GM19043 (cell line): ENCODE results near the gene DZIP1.
A peak's percentile ranks its signal among the peaks of the same experiment; 100 is the strongest.
"Not testable (repeated sequence)": the region's sequence is repeated elsewhere in the genome, so short reads cannot be mapped to it uniquely, and the experiment has no call there.

Experiments used
- ATAC-seq: cut with Tn5 transposase; IDR thresholded peaks from one replicate; pipeline ENCODE4 v1.9.1; 2021; ENCODE audit warnings: low read depth; ENCODE audit not compliant: unreplicated experiment

Gene DZIP1

GRCh38 chr13:95603887-95604555 lies 40.5 kb downstream of the DZIP1 start:
- no peak for ATAC-seq

- no peak for ATAC-seq
Measured at GRCh38 chr13:95601906-95602305, 42.6 kb downstream of the DZIP1 start.

- ATAC-seq: no peak
Measured at GRCh38 chr13:95601216-95601615, 43.3 kb downstream of the DZIP1 start.

GRCh38 chr13:95596701-95597100 lies 47.8 kb downstream of the DZIP1 start:
- no peak for ATAC-seq

- ATAC-seq: no peak
Measured at GRCh38 chr13:95593462-95593861, 51.0 kb downstream of the DZIP1 start.

GRCh38 chr13:95588721-95589120 lies 55.8 kb downstream of the DZIP1 start:
- no peak for ATAC-seq

GRCh38 chr13:95588134-95588533 lies 56.4 kb downstream of the DZIP1 start:
- no peak for ATAC-seq

- no peak for ATAC-seq
Measured at GRCh38 chr13:95585867-95586266, 58.6 kb downstream of the DZIP1 start.

- ATAC-seq: peak; percentile 75
Measured at GRCh38 chr13:95579303-95579702, 65.2 kb downstream of the DZIP1 start.

- no peak for ATAC-seq
Measured at GRCh38 chr13:95573221-95573620, 71.3 kb downstream of the DZIP1 start.

- no peak for ATAC-seq
Measured at GRCh38 chr13:95571941-95572340, 72.6 kb downstream of the DZIP1 start.

- no peak for ATAC-seq
Measured at GRCh38 chr13:95570016-95570415, 74.5 kb downstream of the DZIP1 start.

GRCh38 chr13:95568131-95568530 lies 76.4 kb downstream of the DZIP1 start:
- no peak for ATAC-seq

- not testable (repeated sequence) for ATAC-seq
Measured at GRCh38 chr13:95565758-95566157, 78.7 kb downstream of the DZIP1 start.

GRCh38 chr13:95564733-95565291 lies 79.7 kb downstream of the DZIP1 start:
- no peak for ATAC-seq

- no peak for ATAC-seq
Measured at GRCh38 chr13:95564091-95564490, 80.4 kb downstream of the DZIP1 start.

GRCh38 chr13:95560387-95560786 lies 84.1 kb downstream of the DZIP1 start:
- ATAC-seq: no peak

GRCh38 chr13:95559100-95559499 lies 85.4 kb downstream of the DZIP1 start:
- no peak for ATAC-seq

- ATAC-seq: no peak
Measured at GRCh38 chr13:95557013-95557412, 87.5 kb downstream of the DZIP1 start.

GRCh38 chr13:95553581-95554385 lies 90.7 kb downstream of the DZIP1 start:
- no peak for ATAC-seq

GRCh38 chr13:95552539-95553441 lies 91.7 kb downstream of the DZIP1 start, which contains the start of gene CLDN10:
Gene CLDN10 (plus strand): TSS chr13:95552720. CDS start chr13:95552754, 34 bp downstream.
- no peak for ATAC-seq
